Naive thymus-derived CD4-positive, alpha-beta T cell (primary cell): Measurements from ENCODE around the gene VEZT. TPM values are rescaled to one million over a fixed set of nuclear protein-coding genes. Genes with fewer than 3 reads are reported as not detected.
"Not testable (repeated sequence)": the region's sequence is repeated elsewhere in the genome, so short reads cannot be mapped to it uniquely, and the experiment has no call there.

ENCODE experiments used
- ATAC-seq: fragments of 150-1000 bp; cut with Tn5 transposase; 2 replicates; pipeline ENCODE4 v1.10.0; 2021; ENCODE audit warnings: mild to moderate bottlenecking, moderate library complexity
- CTCF ChIA-PET: fragments of 350-600 bp; sonication (Branson Sonifier 250); formaldehyde crosslinking; loops from one replicate; lab custom pipeline; 2021; ENCODE audit warnings: antibody characterized with exemption; lab: Charles Lee
- POLR2A ChIA-PET: fragments of 350-600 bp; sonication (Branson Sonifier 250); formaldehyde crosslinking; loops from one replicate; lab custom pipeline; 2021; ENCODE audit warnings: antibody characterized with exemption, inconsistent platforms; lab: Charles Lee
- DNase-seq, 9 donors: peaks; one replicate each; pipeline versions ENCODE4 v3.0.0 to v3.0.0-alpha.2; 2020 to 2022; ENCODE audit warnings: mixed read lengths in 1 of 9
- H3K27ac ChIP-seq: one replicate; pipeline ENCODE4 v1.7.0; 2013; ENCODE audit warnings: mild to moderate bottlenecking, low read depth, low read length, moderate library complexity
- H3K27me3 ChIP-seq, 2 donors: one replicate each; pipeline ENCODE4 v1.7.0; 2013; ENCODE audit warnings: low read length in 2 of 2, mild to moderate bottlenecking in 2 of 2, moderate library complexity in 2 of 2; ENCODE audit not compliant: control insufficient read depth in 2 of 2, insufficient read depth in 2 of 2
- H3K36me3 ChIP-seq, 3 experiments: 1 replicate in 2 of 3; 2 replicates in 1 of 3; pipeline ENCODE4 v1.7.0; 2013; ENCODE audit warnings: low read length in 3 of 3, mild to moderate bottlenecking in 3 of 3, moderate library complexity in 1 of 3; ENCODE audit not compliant: insufficient read depth in 3 of 3, control insufficient read depth in 2 of 3
- H3K4me1 ChIP-seq, 2 donors: one replicate each; pipeline ENCODE4 v1.7.0; 2013; ENCODE audit warnings: low read length in 2 of 2, mild to moderate bottlenecking in 2 of 2, moderate library complexity in 1 of 2; ENCODE audit not compliant: control insufficient read depth in 2 of 2, insufficient read depth in 2 of 2
- H3K4me3 ChIP-seq: 2 replicates; pipeline ENCODE4 v1.7.0; 2013; ENCODE audit warnings: mild to moderate bottlenecking, low read length
- H3K9me3 ChIP-seq, 3 experiments: 1 replicate in 2 of 3; 2 replicates in 1 of 3; pipeline ENCODE4 v1.7.0; 2013; ENCODE audit warnings: low read length in 3 of 3; ENCODE audit not compliant: control insufficient read depth in 2 of 3
- H3K27ac Mint-ChIP-seq, 9 donors: one replicate each; pipeline ENCODE4 v1.8.0; 2020 to 2022; ENCODE audit warnings: mixed read lengths in 9 of 9, mild to moderate bottlenecking in 8 of 9, moderate library complexity in 5 of 9, inconsistent platforms in 2 of 9
- H3K27me3 Mint-ChIP-seq, 5 donors: one replicate each; pipeline ENCODE4 v1.8.0; 2021 to 2022; ENCODE audit warnings: mixed read lengths in 5 of 5, mild to moderate bottlenecking in 1 of 5
- H3K36me3 Mint-ChIP-seq, 5 donors: one replicate each; pipeline ENCODE4 v1.8.0; 2020 to 2022; ENCODE audit warnings: mixed read lengths in 5 of 5, mild to moderate bottlenecking in 3 of 5, inconsistent platforms in 1 of 5
- H3K4me1 Mint-ChIP-seq, 7 donors: one replicate each; pipeline ENCODE4 v1.8.0; 2020 to 2022; ENCODE audit warnings: mixed read lengths in 7 of 7, mild to moderate bottlenecking in 3 of 7, inconsistent platforms in 1 of 7
- H3K4me3 Mint-ChIP-seq, 10 donors: one replicate each; pipeline ENCODE4 v1.8.0; 2020 to 2022; ENCODE audit warnings: mild to moderate bottlenecking in 10 of 10, mixed read lengths in 10 of 10, moderate library complexity in 6 of 10, inconsistent platforms in 2 of 10
- H3K9me3 Mint-ChIP-seq, 11 donors: one replicate each; pipeline ENCODE4 v1.8.0; 2020 to 2022; ENCODE audit warnings: mixed read lengths in 11 of 11, mild to moderate bottlenecking in 4 of 11, inconsistent platforms in 1 of 11, moderate library complexity in 1 of 11
- intact Hi-C, 2 donors: fragments of 100-400 bp; cut with micrococcal nuclease; formaldehyde crosslinking; loops; one replicate each; pipeline ENCODE4 v1.15.1; 2023
- polyA plus RNA-seq, 2 donors: library from polyadenylated mRNA; unstranded; fragments of 300-500 nt; fragmentation: Illumina TruSeq; gene quantifications; one replicate each; pipeline ENCODE4 v1.2.3, GENCODE V29; 2021
- total RNA-seq, 6 experiments: library from RNA in 5 of 6; stranded (reverse) in 5 of 6; gene quantifications; 1 replicate in 5 of 6; 2 replicates in 1 of 6; pipeline ENCODE4 v1.2.3 and lab custom pipeline; 2021 to 2026

The VEZT gene
- total and polyA plus RNA-seq, 7 experiments from 2014 or later = 23.2 to 48.8 (median 38.7) TPM

DNA sequence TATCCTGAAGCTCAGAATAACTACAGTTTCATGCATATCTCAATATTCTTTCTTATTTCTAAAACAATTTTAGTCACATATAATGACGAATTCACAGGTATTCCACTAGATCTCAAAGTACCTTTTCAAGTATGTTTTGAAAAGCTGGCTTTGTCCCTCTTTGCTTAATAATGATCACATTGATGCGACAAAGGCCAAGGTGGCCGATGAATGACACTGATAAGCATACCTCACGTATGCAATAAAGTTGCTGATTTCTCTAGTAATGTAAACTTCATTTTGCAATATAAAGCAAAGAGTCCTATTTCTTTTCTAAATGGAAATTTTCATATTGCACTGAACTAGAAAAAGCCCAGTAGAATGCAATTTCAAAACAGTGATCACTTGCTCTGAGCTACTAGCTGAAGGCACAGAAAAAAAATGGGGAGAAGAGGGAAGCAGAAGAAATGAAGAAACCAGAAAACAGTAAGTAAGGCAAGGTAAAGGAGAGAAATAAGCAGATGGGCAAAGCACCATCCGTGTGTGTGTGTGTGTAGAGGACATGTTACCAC lies 29.7 kb upstream of the VEZT start:
- Mint-ChIP-seq H3K27ac (no peak overlapping the region), H3K9me3 (no peaks in the 10 kb centered on the region), H3K27me3 (peaks cover 0 to 3% (median 0%) of the 10 kb centered on the region in 5 donors), H3K36me3 (no peaks in the 10 kb centered on the region), H3K4me3 (no peak overlapping the region), H3K4me1 (no peaks in the 10 kb centered on the region)
- Histone ChIP-seq H3K4me1 (no peaks in the 10 kb centered on the region), H3K27ac (no peak overlapping the region), H3K4me3 (no peak overlapping the region), H3K27me3 (peaks cover 0 to 2% of the 10 kb centered on the region in 2 donors), H3K36me3 (no peaks in the 10 kb centered on the region), H3K9me3 (no peaks in the 10 kb centered on the region)
- intact Hi-C loops = no loop called here
- CTCF ChIA-PET = interaction anchor here (1.8 kb wide), 1 partner anchor 30 kb away, joined by 4 read pairs; the partner anchor contains the start of genes FGD6 and VEZT
- POLR2A ChIA-PET = no interaction called here
- ATAC-seq (no peak), DNase-seq (no peak)

DNA sequence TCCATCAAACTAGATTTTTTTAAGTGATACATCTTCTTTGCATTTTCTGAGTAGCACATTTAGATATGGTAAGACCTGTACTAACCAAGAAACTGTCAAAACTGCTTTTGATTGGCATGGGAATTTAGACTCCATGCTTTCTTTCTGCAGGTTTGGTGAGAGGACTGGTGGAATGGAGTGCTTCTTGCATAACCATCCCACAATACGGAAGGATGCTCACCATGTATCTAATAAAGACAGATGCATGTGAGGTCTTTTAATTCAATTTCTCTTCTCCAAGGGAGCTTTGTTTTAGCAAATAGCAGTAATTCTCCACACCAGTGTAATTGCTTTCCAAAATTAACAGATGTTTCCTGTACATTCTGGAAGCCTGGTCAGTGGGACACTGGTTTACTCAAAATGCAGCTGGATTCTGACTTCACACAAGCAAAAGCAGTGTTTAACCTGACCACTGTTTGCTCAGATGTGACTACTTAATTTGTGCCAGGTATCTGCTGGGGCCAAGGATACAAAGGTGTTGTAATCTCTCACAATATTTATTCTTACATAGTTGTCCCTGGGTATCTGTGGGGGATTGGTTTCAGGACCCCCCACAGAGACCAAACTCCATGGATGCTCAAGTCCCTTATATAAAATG lies 26.4 kb upstream of the VEZT start:
- Mint-ChIP-seq H3K27ac (no peak overlapping the region), H3K36me3 (no peaks in the 10 kb centered on the region), H3K4me3 (no peak overlapping the region), H3K4me1 (no peaks in the 10 kb centered on the region), H3K27me3 (peaks cover 0 to 3% (median 0%) of the 10 kb centered on the region in 5 donors), H3K9me3 (no peaks in the 10 kb centered on the region)
- no peaks in the 10 kb centered on the region for H3K4me1 ChIP-seq
- POLR2A ChIA-PET = no interaction called here
- intact Hi-C loops = no loop called here
- peaks cover 0 to 2% of the 10 kb centered on the region in 2 donors for H3K27me3 ChIP-seq
- no peak overlapping the region for H3K27ac ChIP-seq
- no peak overlapping the region for H3K4me3 ChIP-seq
- H3K9me3 ChIP-seq = no peaks in the 10 kb centered on the region
- DNase-seq = no peak
- no peak for ATAC-seq
- CTCF ChIA-PET = no interaction called here
- H3K36me3 ChIP-seq = no peaks in the 10 kb centered on the region

DNA sequence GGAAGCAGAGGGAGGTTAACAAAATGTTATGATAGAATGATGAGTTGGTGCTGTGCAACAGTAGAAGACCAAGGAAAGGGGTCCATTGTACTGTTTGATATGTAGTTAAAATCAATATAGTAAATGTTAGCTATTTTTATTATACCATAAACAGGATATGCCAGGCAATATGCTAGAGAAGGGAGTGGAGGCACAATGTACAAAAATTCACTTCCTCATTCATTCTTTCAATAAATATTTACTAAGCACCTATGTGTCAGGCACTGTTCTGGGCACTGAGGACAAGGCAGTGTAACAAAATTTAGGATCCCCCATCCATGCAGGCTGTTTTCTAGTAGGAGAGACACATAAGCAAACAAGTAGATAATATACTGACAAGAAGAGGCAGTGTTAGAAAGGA lies 25.3 kb upstream of the VEZT start:
- no peak for ATAC-seq
- no peaks in the 10 kb centered on the region for H3K4me1 Mint-ChIP-seq
- Histone ChIP-seq H3K4me3 (no peak overlapping the region), H3K36me3 (no peaks in the 10 kb centered on the region), H3K9me3 (no peaks in the 10 kb centered on the region), H3K4me1 (no peaks in the 10 kb centered on the region), H3K27me3 (peaks cover 0 to 2% of the 10 kb centered on the region in 2 donors), H3K27ac (no peak overlapping the region)
- no peak overlapping the region for H3K4me3 Mint-ChIP-seq
- no peak for DNase-seq
- ChIA-PET CTCF (no interaction called here), POLR2A (no interaction called here)
- no peaks in the 10 kb centered on the region for H3K9me3 Mint-ChIP-seq
- intact Hi-C loops = no loop called here
- H3K27me3 Mint-ChIP-seq = peaks cover 0 to 3% (median 0%) of the 10 kb centered on the region in 5 donors
- no peak overlapping the region for H3K27ac Mint-ChIP-seq
- H3K36me3 Mint-ChIP-seq = no peaks in the 10 kb centered on the region

DNA sequence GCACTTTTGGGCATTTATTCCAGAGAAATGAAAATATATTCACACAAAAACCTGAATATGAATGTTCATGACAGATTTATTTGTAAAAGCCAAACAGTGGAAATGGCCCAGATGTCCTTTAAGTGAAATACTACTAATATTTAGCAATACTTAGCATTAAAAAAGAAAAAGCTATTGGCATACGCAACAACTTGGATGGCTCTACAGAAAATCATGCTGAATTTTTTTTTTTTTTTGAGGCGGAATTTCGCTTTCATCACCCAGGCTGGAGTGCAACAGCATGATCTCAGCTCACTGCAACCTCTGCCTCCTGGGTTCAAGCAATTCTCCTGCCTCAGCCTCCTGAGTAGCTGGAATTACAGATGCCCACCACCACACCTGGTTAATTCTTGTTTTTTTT lies 24.5 kb upstream of the VEZT start:
- intact Hi-C loops = no loop called here
- ChIA-PET POLR2A (no interaction called here), CTCF (no interaction called here)
- no peaks in the 10 kb centered on the region for H3K4me1 ChIP-seq
- H3K27ac ChIP-seq = no peak overlapping the region
- Mint-ChIP-seq H3K4me3 (no peak overlapping the region), H3K4me1 (no peaks in the 10 kb centered on the region), H3K9me3 (peaks cover 0 to under 1% (median 0%) of the 10 kb centered on the region in 11 donors), H3K27me3 (peaks cover 0 to 3% (median 0%) of the 10 kb centered on the region in 5 donors), H3K27ac (no peak overlapping the region), H3K36me3 (no peaks in the 10 kb centered on the region)
- no peak for ATAC-seq
- no peaks in the 10 kb centered on the region for H3K36me3 ChIP-seq
- H3K9me3 ChIP-seq = no peaks in the 10 kb centered on the region
- H3K27me3 ChIP-seq = peaks cover 0 to 2% of the 10 kb centered on the region in 2 donors
- no peak overlapping the region for H3K4me3 ChIP-seq
- DNase-seq = no peak

DNA sequence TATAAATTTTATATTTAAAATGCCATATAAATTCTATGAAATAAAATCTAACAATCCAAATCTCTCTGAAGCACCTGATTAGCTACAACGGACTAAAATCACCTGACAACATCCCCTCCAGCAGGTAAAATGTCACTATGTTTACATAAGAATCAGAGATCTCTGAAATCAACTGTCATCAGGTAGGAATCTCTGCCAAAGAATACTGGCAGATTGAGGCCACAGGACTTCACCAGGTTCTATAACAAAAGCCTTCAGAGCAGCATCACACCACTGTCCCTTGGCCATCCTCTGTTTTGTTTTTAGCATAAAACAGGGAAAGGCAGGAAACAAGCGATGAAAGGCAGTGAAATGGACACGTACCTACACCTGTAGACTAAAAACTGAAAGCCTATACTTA lies 22.5 kb upstream of the VEZT start:
- Mint-ChIP-seq H3K4me3 (no peak overlapping the region), H3K4me1 (peaks cover 0 to under 1% (median 0%) of the 10 kb centered on the region in 7 donors), H3K27ac (no peak overlapping the region), H3K36me3 (no peaks in the 10 kb centered on the region), H3K27me3 (peaks cover 0 to 3% (median 0%) of the 10 kb centered on the region in 5 donors), H3K9me3 (peaks cover 0 to 1% (median 0%) of the 10 kb centered on the region in 11 donors)
- ChIA-PET POLR2A (no interaction called here), CTCF (no interaction called here)
- DNase-seq = no peak
- Histone ChIP-seq H3K27ac (no peak overlapping the region), H3K4me3 (no peak overlapping the region), H3K27me3 (peaks cover 0 to 2% of the 10 kb centered on the region in 2 donors), H3K9me3 (no peaks in the 10 kb centered on the region), H3K36me3 (no peaks in the 10 kb centered on the region), H3K4me1 (no peaks in the 10 kb centered on the region)
- no peak for ATAC-seq
- intact Hi-C loops = no loop called here

DNA sequence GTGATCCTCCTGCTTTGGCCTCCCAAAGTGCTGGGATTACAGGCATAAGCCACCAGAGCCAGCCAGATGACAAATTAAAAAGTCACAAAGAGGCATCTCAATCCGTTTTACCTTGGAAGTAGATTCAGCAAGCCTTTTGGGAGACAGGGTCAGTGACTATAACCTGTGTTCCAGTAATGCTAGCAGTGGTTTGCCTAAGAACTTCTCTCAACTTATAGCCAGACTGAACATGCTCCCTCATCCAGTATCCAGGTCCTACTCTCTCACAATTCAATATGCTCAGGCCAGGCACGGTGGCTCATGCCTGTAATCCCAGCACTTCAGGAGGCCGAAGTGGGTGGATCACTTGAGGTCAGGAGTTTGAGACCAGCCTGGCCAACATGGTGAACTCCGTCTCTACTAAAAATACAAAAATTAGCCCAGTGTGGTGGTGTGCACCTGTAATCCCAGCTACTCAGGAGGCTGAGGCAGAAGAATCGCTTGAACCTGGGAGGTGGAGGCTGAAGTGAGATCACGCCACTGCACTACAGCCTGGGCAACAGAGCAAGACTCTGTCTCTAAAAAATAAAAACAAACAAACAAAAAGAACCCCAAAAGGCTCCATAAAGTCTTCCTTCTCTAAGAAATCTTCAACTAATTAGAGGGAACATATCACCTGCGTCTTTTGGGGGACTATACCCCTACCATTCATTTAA lies 20.6 kb upstream of the VEZT start:
- H3K9me3 ChIP-seq, ATAC-seq, H3K4me1 ChIP-seq, H3K4me3 Mint-ChIP-seq, H3K27ac ChIP-seq, H3K27me3 Mint-ChIP-seq, DNase-seq, intact Hi-C loops, H3K27ac Mint-ChIP-seq, H3K4me3 ChIP-seq, CTCF ChIA-PET, POLR2A ChIA-PET, H3K9me3 Mint-ChIP-seq, H3K36me3 ChIP-seq, H3K36me3 Mint-ChIP-seq, H3K27me3 ChIP-seq: not testable (repeated sequence)
- peaks cover 0 to 17% (median 6%) of the 10 kb centered on the region in 7 donors for H3K4me1 Mint-ChIP-seq
